Neural progenitor cell (in vitro differentiated cells): ENCODE data around the gene IPO4.

Experiments
- CTCF ChIP-seq: fragments of 200-600 bp; sonication (generic); IDR thresholded peaks from 2 replicates; pipeline ENCODE4 v1.5.1; 2017; ENCODE audit warnings: antibody characterized with exemption, mild to moderate bottlenecking
- EZH2 ChIP-seq: fragments of 200-600 bp; sonication (generic); IDR thresholded peaks from 2 replicates; pipeline ENCODE4 v1.6.1; 2017; ENCODE audit warnings: antibody characterized with exemption, mild to moderate bottlenecking, moderate library complexity
- EZH2phosphoT487 ChIP-seq: fragments of 200-600 bp; sonication (generic); IDR thresholded peaks from 2 replicates; pipeline ENCODE4 v1.6.1; 2017; ENCODE audit warnings: antibody characterized with exemption

DNA sequence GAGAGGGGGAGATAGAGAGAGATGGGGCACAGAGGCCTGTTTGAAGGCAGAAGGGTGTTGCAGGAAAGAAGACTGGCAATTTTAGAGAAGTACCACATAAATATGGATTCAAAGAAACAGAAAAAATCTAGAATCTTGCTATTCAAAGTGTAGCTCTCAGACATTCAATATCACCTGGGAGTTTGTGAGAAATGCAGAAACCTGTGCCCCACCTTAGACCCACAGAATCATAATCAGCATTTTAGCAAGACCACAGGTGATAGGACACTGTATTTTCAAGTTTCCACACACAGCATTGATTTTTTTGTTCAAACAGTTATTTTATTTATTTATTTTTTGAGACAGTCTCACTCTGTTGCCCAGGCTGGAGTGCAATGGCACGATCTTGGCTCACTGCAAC, 40.3 kb upstream of the IPO4 start:
- TF ChIP-seq CTCF = no peak
- TF ChIP-seq EZH2 = no peak
- TF ChIP-seq EZH2phosphoT487 = no peak
